ENCODE data around the gene LRRC73. TPM values are rescaled to one million over a fixed set of nuclear protein-coding genes. Genes with fewer than 3 reads are reported as not detected.

Gene LRRC73
- total and polyA plus RNA-seq, 9 of the 15 experiments (the other 6 are each of a cell fraction or from before 2014, with no cell fraction given): 0.07 to 0.55 (median 0.16) TPM; not detected in 3

GRCh38 chr6:43516697-43517504, 6.8 kb upstream of the LRRC73 start, which contains the start of the genes POLR1C and YIPF3 (continued):
- TF ChIP-seq PTTG1 (tag; IDR thresholded peaks at IDR 0.05; ENCODE audit: low read depth) (no peak), KDM5B (IDR thresholded peaks at IDR 0.05; ENCODE audit: insufficient replicate concordance, low read depth, low read length) (peak; percentile 97), NFIC (IDR thresholded peaks at IDR 0.05) (peak; percentile 60), ZNF75A (CRISPR knock-in tag; IDR thresholded peaks at IDR 0.05) (no peak), STAT5B (CRISPR knock-in tag; IDR thresholded peaks at IDR 0.05) (no peak), PATZ1 (CRISPR knock-in tag; IDR thresholded peaks at IDR 0.05; ENCODE audit: borderline replicate concordance) (no peak), CUX1 (CRISPR knock-in tag; IDR thresholded peaks at IDR 0.05) (no peak), TRIM25 (IDR thresholded peaks at IDR 0.05; ENCODE audit: borderline replicate concordance) (0 out of 2 replicates have a peak, but pooled peaks have one; percentile 40), ZNF12 (CRISPR knock-in tag; IDR thresholded peaks at IDR 0.05) (no peak), ZNF263 (CRISPR knock-in tag; IDR thresholded peaks at IDR 0.05; ENCODE audit: borderline replicate concordance) (no peak), ZNF592 (IDR thresholded peaks at IDR 0.05) (no peak), ZNF23 (CRISPR knock-in tag; IDR thresholded peaks at IDR 0.05) (no peak)

Measured in K562 (cell line).